ENCODE results near the gene EIF4G3. TPM values are rescaled to one million over a fixed set of nuclear protein-coding genes. Genes with fewer than 3 reads are reported as not detected.

The EIF4G3 gene
- total RNA-seq, 4 donors from 2014 or later, result 68.9 to 110 (median 104) TPM

GRCh38 chr1:20837554-20838192 lies 339.0 kb downstream of the EIF4G3 start:
- peaks cover 0 to 8% of the 10 kb centered on the region in 2 donors for H3K36me3 ChIP-seq
- no peak overlapping the region for H3K27ac ChIP-seq
- intact Hi-C loops (cut with DNase I), result no loop called here
- H3K27me3 ChIP-seq, result no peaks in the 10 kb centered on the region
- H3K4me3 ChIP-seq (replicated peaks in 1 of 3), result no peak overlapping the region
- peaks cover 0 to 10% of the 10 kb centered on the region in 2 donors for H3K4me1 ChIP-seq
- no peaks in the 10 kb centered on the region for H3K9me3 ChIP-seq
- WGBS, 2 donors, result 92 to 93% methylated on average over 4 of the region's 4 CpGs
- no peak for TF ChIP-seq POLR2A (IDR thresholded peaks at IDR 0.05)
- TF ChIP-seq CTCF (IDR thresholded peaks at IDR 0.05), result no peak
- DNase-seq, result no peak

GRCh38 chr1:20836230-20836629 lies 340.5 kb downstream of the EIF4G3 start:
- TF ChIP-seq POLR2A (IDR thresholded peaks at IDR 0.05) (no peak), CTCF (IDR thresholded peaks at IDR 0.05) (no peak)
- no peaks in the 10 kb centered on the region for H3K27me3 ChIP-seq
- 96 to 97% methylated on average over 4 of the region's 4 CpGs for WGBS, 2 donors
- peaks cover 0 to 8% of the 10 kb centered on the region in 2 donors for H3K36me3 ChIP-seq
- H3K9me3 ChIP-seq, result no peaks in the 10 kb centered on the region
- DNase-seq, result no peak
- no peak overlapping the region for H3K4me3 ChIP-seq (replicated peaks in 1 of 3)
- H3K27ac ChIP-seq, result no peak overlapping the region
- intact Hi-C loops (cut with DNase I), result no loop called here
- H3K4me1 ChIP-seq, result peaks cover 0 to 10% of the 10 kb centered on the region in 2 donors

GRCh38 chr1:20834780-20835179 lies 341.9 kb downstream of the EIF4G3 start:
- intact Hi-C loops (cut with DNase I), result no loop called here
- peaks cover 0 to 8% of the 10 kb centered on the region in 2 donors for H3K36me3 ChIP-seq
- no peaks in the 10 kb centered on the region for H3K27me3 ChIP-seq
- no peaks in the 10 kb centered on the region for H3K4me1 ChIP-seq
- no peaks in the 10 kb centered on the region for H3K9me3 ChIP-seq
- H3K27ac ChIP-seq, result no peak overlapping the region
- no peak for DNase-seq
- TF ChIP-seq POLR2A (IDR thresholded peaks at IDR 0.05) (no peak), CTCF (IDR thresholded peaks at IDR 0.05) (no peak)
- H3K4me3 ChIP-seq (replicated peaks in 1 of 3), result no peak overlapping the region

GRCh38 chr1:20834192-20834591 lies 342.5 kb downstream of the EIF4G3 start:
- intact Hi-C loops (cut with DNase I), result no loop called here
- no peaks in the 10 kb centered on the region for H3K9me3 ChIP-seq
- peaks cover 0 to 4% of the 10 kb centered on the region in 2 donors for H3K36me3 ChIP-seq
- no peak overlapping the region for H3K4me3 ChIP-seq (replicated peaks in 1 of 3)
- H3K27me3 ChIP-seq, result no peaks in the 10 kb centered on the region
- H3K4me1 ChIP-seq, result no peaks in the 10 kb centered on the region
- 92 to 100% methylated on average over 1 of the region's 1 CpG for WGBS, 2 donors
- TF ChIP-seq CTCF (IDR thresholded peaks at IDR 0.05), result no peak
- TF ChIP-seq POLR2A (IDR thresholded peaks at IDR 0.05), result no peak
- no peak for DNase-seq
- no peak overlapping the region for H3K27ac ChIP-seq

- 98 to 100% methylated on average over 2 of the region's 2 CpGs for WGBS, 2 donors
- TF ChIP-seq POLR2A (IDR thresholded peaks at IDR 0.05), result no peak
- no peak for TF ChIP-seq CTCF (IDR thresholded peaks at IDR 0.05)
- H3K27ac ChIP-seq, result no peak overlapping the region
- no peak for DNase-seq
- no peaks in the 10 kb centered on the region for H3K4me1 ChIP-seq
- H3K36me3 ChIP-seq, result peaks cover 0 to 4% of the 10 kb centered on the region in 2 donors
- intact Hi-C loops (cut with DNase I), result no loop called here
- no peak overlapping the region for H3K4me3 ChIP-seq (replicated peaks in 1 of 3)
- no peaks in the 10 kb centered on the region for H3K27me3 ChIP-seq
- H3K9me3 ChIP-seq, result no peaks in the 10 kb centered on the region
These were observed 346.3 kb downstream of the EIF4G3 start for GRCh38 chr1:20830378-20830777.
